Fibroblast of villous mesenchyme (primary cell): Measurements from ENCODE around the gene VDAC1. TPM values are rescaled to one million over a fixed set of nuclear protein-coding genes. Genes with fewer than 3 reads are reported as not detected.

ENCODE experiments used
- DNase-seq: peaks from one replicate; pipeline ENCODE4 v3.0.0-alpha.2; 2010; ENCODE audit warnings: low read depth
- H3K4me3 ChIP-seq: 2 replicates; pipeline ENCODE4 v1.5.1; 2011; ENCODE audit warnings: low read depth, mild to moderate bottlenecking, low read length
- total RNA-seq: library from RNA; depleted of rRNA; stranded (reverse); fragments of >200 nt; gene quantifications from 2 replicates; pipeline ENCODE4 v1.2.3, GENCODE V29; 2012
- TF ChIP-seq, protein P1 (sequence below): IDR thresholded peaks from 2 replicates; pipeline ENCODE4 v1.5.1; 2012; ENCODE audit warnings: low read depth, mild to moderate bottlenecking, low read length; ENCODE audit not compliant: insufficient read depth

Gene VDAC1, protein sequence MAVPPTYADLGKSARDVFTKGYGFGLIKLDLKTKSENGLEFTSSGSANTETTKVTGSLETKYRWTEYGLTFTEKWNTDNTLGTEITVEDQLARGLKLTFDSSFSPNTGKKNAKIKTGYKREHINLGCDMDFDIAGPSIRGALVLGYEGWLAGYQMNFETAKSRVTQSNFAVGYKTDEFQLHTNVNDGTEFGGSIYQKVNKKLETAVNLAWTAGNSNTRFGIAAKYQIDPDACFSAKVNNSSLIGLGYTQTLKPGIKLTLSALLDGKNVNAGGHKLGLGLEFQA
- 263 and 350 TPM in 2 replicates for total RNA-seq

DNA sequence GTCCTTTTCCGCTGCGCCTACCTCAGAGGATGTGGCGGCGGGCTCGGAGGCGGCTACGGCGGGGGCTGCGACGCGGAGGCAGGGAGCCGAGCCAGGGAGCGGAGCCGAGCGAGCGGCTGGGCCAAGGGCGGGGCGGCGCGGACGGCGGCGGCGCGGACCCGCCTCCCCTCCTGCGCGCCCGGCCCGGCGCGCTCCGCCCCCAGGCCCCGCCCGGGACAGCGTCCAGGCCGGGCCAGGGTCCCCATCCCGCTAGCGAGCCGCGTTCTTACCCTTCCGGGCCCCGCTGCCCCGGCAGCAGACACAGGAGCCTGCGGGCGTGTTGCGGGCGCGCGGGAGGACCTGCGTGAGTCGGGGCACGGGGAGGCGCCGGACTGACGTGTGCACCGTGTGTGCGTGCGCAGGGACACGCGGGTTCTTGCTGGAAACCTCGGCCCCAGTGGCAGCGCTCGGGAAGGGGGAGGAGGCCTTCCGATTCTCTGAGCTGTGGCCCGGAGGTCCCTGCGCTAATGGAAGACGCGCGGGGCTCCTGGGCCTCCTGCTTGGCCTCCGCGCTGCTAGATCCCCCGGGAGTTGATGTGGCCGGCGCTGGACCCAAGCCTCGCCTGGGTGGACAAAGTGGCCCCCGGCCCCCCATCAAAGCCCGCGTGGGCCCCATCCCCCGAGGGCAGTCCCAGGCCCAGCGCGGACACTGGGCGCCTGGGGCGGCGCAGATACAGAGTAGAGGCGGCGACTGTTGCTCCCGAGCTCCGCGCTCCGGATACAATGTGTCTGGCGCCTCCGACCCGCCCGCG lies at the start of gene VDAC1:
TSS of gene VDAC1 (minus strand) at position 350 of the 791 bp plus-strand sequence. CDS start 11,963 bp downstream, outside the sequence.
- H3K4me3 ChIP-seq: peak within 1 kb of the TSS; percentile 77
- TF ChIP-seq, protein P1, sequence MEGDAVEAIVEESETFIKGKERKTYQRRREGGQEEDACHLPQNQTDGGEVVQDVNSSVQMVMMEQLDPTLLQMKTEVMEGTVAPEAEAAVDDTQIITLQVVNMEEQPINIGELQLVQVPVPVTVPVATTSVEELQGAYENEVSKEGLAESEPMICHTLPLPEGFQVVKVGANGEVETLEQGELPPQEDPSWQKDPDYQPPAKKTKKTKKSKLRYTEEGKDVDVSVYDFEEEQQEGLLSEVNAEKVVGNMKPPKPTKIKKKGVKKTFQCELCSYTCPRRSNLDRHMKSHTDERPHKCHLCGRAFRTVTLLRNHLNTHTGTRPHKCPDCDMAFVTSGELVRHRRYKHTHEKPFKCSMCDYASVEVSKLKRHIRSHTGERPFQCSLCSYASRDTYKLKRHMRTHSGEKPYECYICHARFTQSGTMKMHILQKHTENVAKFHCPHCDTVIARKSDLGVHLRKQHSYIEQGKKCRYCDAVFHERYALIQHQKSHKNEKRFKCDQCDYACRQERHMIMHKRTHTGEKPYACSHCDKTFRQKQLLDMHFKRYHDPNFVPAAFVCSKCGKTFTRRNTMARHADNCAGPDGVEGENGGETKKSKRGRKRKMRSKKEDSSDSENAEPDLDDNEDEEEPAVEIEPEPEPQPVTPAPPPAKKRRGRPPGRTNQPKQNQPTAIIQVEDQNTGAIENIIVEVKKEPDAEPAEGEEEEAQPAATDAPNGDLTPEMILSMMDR: no peak
- peak; percentile 90 for DNase-seq

DNA sequence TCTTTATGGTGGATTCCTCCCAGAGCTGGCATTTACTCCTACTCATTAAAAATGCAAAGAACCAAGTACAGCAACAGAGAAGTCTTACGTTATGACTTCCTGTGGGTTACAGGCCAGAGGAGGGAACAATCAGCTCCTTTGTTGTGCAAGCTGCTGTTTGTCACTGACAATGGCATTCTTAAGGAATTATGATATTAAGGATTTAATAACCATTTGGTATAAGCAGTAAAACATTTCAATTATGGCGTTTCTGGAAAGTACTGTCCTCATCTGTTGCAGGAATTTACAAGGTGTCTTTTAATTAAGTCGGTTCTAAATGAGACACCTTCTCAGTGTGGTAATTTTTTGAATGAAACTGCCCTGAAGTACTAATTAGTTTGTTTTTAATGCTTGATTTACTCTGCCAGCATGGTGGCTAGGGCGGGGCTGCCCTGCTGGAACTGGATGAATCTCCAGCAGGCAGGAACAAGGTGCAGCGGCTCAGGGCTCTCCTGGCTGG lies 49.1 kb upstream of the VDAC1 start:
- no peak for DNase-seq
- no peak overlapping the region for H3K4me3 ChIP-seq
- TF ChIP-seq, protein P1: no peak

DNA sequence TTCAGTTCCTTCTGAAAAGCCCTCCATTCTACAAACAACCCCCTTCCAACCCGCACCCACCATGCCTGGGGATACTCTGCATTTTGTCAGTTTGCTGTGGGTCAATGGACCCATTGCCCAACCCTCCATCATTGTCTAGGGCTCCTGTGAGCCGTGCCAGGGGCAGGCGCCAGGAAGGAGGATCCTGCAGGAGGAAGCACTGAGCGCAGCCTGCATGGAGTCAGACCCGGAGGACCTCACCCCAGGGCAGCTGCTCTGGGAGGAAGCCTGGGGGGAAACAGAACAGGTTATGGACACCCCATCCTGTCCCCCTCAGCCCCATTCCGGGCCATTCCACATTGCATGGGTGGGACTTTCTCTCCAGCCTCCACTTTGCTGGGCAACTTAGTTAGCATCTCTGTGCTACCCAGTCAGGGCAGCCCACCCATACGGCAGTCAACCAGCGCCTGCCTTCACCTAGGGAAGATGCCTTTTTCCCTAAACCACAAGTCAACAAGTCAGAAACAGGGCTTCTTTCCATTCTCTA lies 48.6 kb upstream of the VDAC1 start:
- no peak overlapping the region for H3K4me3 ChIP-seq
- TF ChIP-seq, protein P1: no peak
- no peak for DNase-seq

DNA sequence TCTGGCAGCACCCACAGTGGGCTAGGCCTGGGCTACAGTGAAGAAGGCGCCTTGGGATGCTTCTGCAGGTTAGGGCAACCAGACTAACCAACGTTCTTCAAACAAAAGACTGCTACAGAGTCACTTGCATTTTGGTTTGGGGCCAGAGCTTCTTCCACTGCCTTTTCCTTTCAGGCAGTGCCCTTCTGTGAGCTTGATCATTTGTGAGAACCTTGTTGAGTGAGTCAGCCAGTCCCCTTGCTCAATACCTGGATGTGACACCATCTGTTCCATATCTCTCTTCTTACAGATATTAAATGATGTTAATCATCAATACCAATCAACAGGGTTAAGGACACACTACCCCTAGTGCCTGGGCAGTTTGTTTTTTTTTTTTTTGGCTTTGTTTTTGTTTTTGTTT lies 46.5 kb upstream of the VDAC1 start:
- no peak overlapping the region for H3K4me3 ChIP-seq
- TF ChIP-seq, protein P1: no peak
- DNase-seq: peak; percentile 11

DNA sequence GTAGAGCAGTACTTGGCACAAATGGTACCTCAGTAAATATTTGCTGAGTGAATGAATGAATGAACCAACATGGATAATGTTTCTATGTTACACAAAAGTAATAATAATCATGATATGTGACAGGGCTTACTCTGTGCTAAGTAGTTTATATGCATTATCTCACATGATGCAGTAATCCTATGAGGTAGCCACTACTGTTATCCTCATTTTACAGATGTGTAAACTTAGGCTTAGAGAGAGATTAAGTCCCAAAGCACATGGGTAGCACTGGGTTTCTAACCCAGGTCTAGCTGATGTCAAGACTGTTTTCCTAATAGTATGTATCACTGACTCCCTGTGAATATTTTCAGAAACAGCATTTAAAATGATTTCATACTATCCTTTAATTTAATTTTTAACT lies 44.1 kb upstream of the VDAC1 start:
- H3K4me3 ChIP-seq: no peak overlapping the region
- TF ChIP-seq, protein P1: no peak
- DNase-seq: peak; percentile 12

DNA sequence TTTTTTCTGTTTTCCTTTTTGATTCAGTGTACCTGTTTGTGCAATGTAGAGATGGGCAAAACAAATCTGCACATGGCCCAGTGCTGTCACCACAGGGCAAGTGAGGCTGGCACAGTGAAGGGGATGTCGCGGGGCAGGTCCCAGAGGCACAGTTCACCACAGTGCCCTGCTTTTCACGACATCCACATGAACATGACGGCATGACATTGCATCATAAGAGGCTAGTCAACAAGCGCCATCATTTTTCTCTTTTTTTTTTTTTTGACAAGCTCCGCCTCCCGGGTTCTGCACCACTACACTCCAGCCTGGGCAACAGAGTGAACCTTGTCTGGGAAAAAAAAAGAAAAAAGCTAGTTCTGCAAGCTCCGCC lies 42.9 kb upstream of the VDAC1 start:
- no peak for DNase-seq

More for the DNA sequence above, 42.9 kb upstream of the VDAC1 start:
- TF ChIP-seq, protein P1: no peak
- no peak overlapping the region for H3K4me3 ChIP-seq
